Right cardiac atrium (tissue), 5 donors: ENCODE data around the gene EIF4E1B. TPM values are rescaled to one million over a fixed set of nuclear protein-coding genes. Genes with fewer than 3 reads are reported as not detected.
"Not testable (repeated sequence)": the region's sequence is repeated elsewhere in the genome, so short reads cannot be mapped to it uniquely, and the experiment has no call there.

Source experiments
- ATAC-seq, 2 donors: fragments of 200-7000 bp; cut with Tn5 transposase; one replicate each; pipeline versions ENCODE4 v1.8.0 to v1.9.1; 2020; ENCODE audit warnings: moderate library complexity in 2 of 2, mild to moderate bottlenecking in 1 of 2
- DNase-seq, 3 donors: peaks; one replicate each; pipeline ENCODE4 v3.0.0-alpha.2; 2020
- H3K27ac ChIP-seq: one replicate; pipeline ENCODE4 v1.5.1; 2013; ENCODE audit warnings: mild to moderate bottlenecking, low read length, control low read depth, moderate library complexity
- H3K27me3 ChIP-seq: one replicate; pipeline ENCODE4 v1.6.1; 2013; ENCODE audit not compliant: control insufficient read depth, insufficient read depth
- H3K4me1 ChIP-seq: one replicate; pipeline ENCODE4 v1.6.1; 2013; ENCODE audit warnings: low read length; ENCODE audit not compliant: control insufficient read depth, insufficient read depth
- H3K4me3 ChIP-seq: one replicate; pipeline ENCODE4 v1.5.1; 2013; ENCODE audit warnings: low read length, control low read depth
- H3K9me3 ChIP-seq: one replicate; pipeline ENCODE4 v1.6.1; 2013; ENCODE audit warnings: low read length; ENCODE audit not compliant: control insufficient read depth
- WGBS: extraction: QIAGEN DNeasy Blood & Tissue Kit; methylation state at CpG from one replicate; pipeline ENCODE4 v1.1.7; 2013; 5-methylcytosine and 5-hydroxymethylcytosine counted together
- intact Hi-C, 4 donors: fragments of 100-400 bp; cut with DNase I; formaldehyde crosslinking; loops; one replicate each; pipeline versions ENCODE4 v1.11.0 to v1.14.0; 2022 to 2023
- long read RNA-seq, 4 donors: library from polyadenylated mRNA; unstranded; transcript quantifications; one replicate each; pipeline ENCODE4 v2.0.0, GENCODE V29; 2020 to 2021
- polyA plus RNA-seq: library from polyadenylated mRNA; stranded (reverse); fragments of 200-250 nt; gene quantifications from one replicate; pipeline ENCODE4 v1.2.3, GENCODE V29; 2013
- total RNA-seq, 4 donors: library from RNA; stranded (reverse); fragmentation: NEBNext Ultra II Directional; extraction: Animal tissue kit (Norgen Biotek cat#: 25700); gene quantifications; one replicate each; pipeline ENCODE4 v1.2.1, GENCODE V29; 2021
- donor health status: healthy with polysubstance abuse.
- donor health status: DM: no; HTN: yes; CAD: no.
- donor health status: DM: no; HTN: no; CAD: no.
- donor health status: DM: no; HTN: yes; CAD: no; lungs with severe emphysema.
- donor health status: DM: yes; HTN: yes; CAD: no.

EIF4E1B gene
- not detected for total RNA-seq
- polyA plus RNA-seq: not detected
- long read RNA-seq, donor 1: 0 reads
- long read RNA-seq, donor 2: 0 reads
- long read RNA-seq, donor 3: 0 reads
- long read RNA-seq, donor 4: 0 reads

DNA sequence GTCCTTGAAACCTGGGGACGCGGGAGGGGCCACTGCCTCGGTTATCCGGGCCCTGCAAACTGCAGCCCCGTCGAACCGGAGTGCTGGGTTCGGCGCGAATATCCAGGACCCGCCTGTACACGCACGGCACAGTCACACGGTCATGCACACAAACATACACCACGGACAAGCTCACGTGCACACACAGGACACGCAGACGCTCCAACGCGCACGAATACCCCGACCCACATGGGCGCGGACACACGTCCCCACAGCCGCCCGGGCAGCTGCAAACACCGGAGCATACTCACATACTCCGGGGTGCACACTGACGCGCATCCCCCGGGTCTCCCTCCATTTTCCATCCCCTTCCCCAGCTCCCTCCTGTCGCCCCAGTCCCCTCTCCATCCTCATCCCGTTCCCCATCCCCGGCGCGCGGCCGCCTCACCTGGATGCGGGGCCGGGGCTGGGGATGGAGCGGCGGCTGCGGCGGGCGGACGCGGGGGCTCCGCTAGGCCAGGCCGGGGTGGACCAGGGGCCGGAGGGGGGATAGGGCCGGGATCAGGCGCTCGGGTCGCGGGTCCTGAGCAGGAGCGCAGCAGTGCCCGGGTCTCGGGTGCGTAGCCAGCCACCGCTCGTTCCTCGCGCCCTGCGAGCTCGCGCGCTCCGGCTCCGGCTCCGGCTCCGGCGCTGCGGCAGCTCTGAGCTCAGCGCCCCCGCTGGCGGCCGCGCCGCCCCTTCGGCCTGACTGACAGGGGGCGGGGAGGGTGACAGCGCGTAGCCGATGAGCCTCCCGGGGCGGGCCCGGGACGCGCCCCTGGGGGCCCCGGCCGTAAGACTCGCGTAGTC, at the start of gene EIF4E1B, which contains the start of gene SNCB:
EIF4E1B (plus strand) TSS at position 823 of the 828 bp plus-strand sequence. CDS start 12,113 bp downstream, outside the sequence.
SNCB (minus strand) TSS at position 682 of the 828 bp plus-strand sequence. CDS start 880 bp downstream, outside the sequence.
- no peaks in the 10 kb centered on the region for H3K4me1 ChIP-seq
- DNase-seq: peak in 2 of 3 donors; percentile 73 to 76
- ATAC-seq: peak; percentile 83
- no peaks in the 10 kb centered on the region for H3K27me3 ChIP-seq
- no peaks in the 10 kb centered on the region for H3K9me3 ChIP-seq
- no peak within 1 kb of the TSS for H3K27ac ChIP-seq
- peak within 1 kb of the TSS; percentile 33 for H3K4me3 ChIP-seq
- under 1% methylated on average over 94 of the region's 94 CpGs for WGBS
- intact Hi-C loops: loop anchor here in 1 of 4 donors (10.0 kb wide), 1 partner anchor 55 kb away; no protein-coding TSS in a partner anchor

GRCh38 chr5:176581361-176581760, 49.1 kb upstream of the EIF4E1B start:
- no peak overlapping the region for H3K27ac ChIP-seq
- intact Hi-C loops: loop anchor here in 1 of 4 donors (10.0 kb wide), 1 partner anchor 63 kb away; the partner anchor contains the start of gene TSPAN17
- no peak overlapping the region for H3K4me3 ChIP-seq
- no peak for DNase-seq
- WGBS: 85% methylated on average over 12 of the region's 12 CpGs
- peaks cover 2% of the 10 kb centered on the region for H3K9me3 ChIP-seq
- H3K4me1 ChIP-seq: no peaks in the 10 kb centered on the region
- no peaks in the 10 kb centered on the region for H3K27me3 ChIP-seq
- ATAC-seq: no peak

- Histone ChIP-seq H3K27ac (no peak overlapping the region), H3K9me3 (peaks cover 2% of the 10 kb centered on the region), H3K27me3 (no peaks in the 10 kb centered on the region), H3K4me1 (no peaks in the 10 kb centered on the region), H3K4me3 (no peak overlapping the region)
- intact Hi-C loops: loop anchor here in 1 of 4 donors (10.0 kb wide), 1 partner anchor 62 kb away; the partner anchor contains the start of gene TSPAN17
- ATAC-seq (no peak), DNase-seq (no peak)
- WGBS: 79% methylated on average over 4 of the region's 4 CpGs
These were observed 47.4 kb upstream of the EIF4E1B start for GRCh38 chr5:176583076-176583475.

- Histone ChIP-seq H3K9me3 (peaks cover 2% of the 10 kb centered on the region), H3K27me3 (no peaks in the 10 kb centered on the region), H3K4me3 (no peak overlapping the region), H3K4me1 (no peaks in the 10 kb centered on the region), H3K27ac (no peak overlapping the region)
- DNase-seq: no peak
- ATAC-seq: no peak
- intact Hi-C loops: loop anchor here in 1 of 4 donors (10.0 kb wide), 1 partner anchor 57 kb away; the partner anchor contains the start of gene TSPAN17
- WGBS: 83% methylated on average over 7 of the region's 7 CpGs
These were observed 43.1 kb upstream of the EIF4E1B start for GRCh38 chr5:176587398-176587797.

DNA sequence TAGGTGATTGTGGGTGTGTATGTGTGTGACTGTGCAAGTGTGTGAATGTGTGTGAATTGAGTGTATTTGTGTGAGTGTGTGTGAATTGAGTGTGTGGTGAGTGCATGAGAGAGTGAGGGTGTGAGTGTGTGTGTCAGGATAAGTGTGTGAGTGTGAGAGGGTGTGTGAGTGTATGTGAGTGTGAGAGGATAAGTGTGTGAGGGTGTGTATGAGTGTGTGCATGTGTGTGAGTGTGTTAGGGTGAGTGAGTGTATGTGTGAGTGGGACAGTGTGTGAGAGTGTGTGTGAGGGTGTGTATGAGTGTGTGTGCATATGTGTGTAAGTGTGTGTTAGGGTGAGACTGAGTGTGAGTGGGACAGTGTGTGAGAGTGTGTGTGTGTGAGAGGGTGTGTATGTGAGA, 42.2 kb upstream of the EIF4E1B start:
- Histone ChIP-seq H3K27ac (no peak overlapping the region), H3K4me3 (no peak overlapping the region), H3K27me3 (no peaks in the 10 kb centered on the region), H3K4me1 (no peaks in the 10 kb centered on the region), H3K9me3 (peaks cover 2% of the 10 kb centered on the region)
- intact Hi-C loops: loop anchor here in 1 of 4 donors (10.0 kb wide), 1 partner anchor 57 kb away; the partner anchor contains the start of gene TSPAN17
- ATAC-seq (no peak), DNase-seq (no peak)

DNA sequence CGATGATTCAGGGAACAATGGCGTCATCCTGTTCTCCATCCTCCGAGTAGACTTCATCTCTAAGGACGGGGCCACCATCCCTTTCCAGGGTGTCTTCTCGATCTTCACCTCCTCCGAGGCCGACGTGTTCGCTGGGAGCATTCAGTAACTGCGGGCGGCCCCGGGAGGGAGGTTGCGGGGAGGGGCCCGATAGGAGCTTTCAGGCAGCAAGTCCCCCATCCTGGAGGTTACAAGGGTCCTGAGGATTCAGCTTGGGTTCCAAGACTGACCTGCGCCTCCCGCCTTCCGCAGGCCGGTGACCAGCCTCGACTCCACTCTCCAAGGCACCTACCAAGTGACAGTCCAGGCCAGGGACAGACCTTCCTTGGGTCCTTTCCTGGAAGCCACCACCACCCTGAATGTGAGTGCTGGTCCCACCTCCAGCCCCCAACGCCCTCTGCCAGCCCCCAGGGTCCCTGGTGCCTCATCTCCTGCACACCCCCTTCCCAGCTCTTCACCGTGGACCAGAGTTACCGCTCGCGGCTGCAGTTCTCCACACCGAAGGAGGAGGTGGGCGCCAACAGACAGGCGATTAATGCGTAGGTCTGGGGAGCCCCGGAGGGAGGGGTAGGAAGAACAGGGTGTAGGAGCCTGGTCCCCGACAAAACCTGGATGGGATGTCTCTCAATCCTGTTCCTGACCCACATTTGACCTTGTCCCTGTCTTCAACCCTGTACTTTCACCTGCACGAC, 41.3 kb upstream of the EIF4E1B start:
- intact Hi-C loops: loop anchor here in 1 of 4 donors (10.0 kb wide), 1 partner anchor 56 kb away; the partner anchor contains the start of gene TSPAN17
- no peak for DNase-seq
- WGBS: 87% methylated on average over 31 of the region's 31 CpGs

DNA sequence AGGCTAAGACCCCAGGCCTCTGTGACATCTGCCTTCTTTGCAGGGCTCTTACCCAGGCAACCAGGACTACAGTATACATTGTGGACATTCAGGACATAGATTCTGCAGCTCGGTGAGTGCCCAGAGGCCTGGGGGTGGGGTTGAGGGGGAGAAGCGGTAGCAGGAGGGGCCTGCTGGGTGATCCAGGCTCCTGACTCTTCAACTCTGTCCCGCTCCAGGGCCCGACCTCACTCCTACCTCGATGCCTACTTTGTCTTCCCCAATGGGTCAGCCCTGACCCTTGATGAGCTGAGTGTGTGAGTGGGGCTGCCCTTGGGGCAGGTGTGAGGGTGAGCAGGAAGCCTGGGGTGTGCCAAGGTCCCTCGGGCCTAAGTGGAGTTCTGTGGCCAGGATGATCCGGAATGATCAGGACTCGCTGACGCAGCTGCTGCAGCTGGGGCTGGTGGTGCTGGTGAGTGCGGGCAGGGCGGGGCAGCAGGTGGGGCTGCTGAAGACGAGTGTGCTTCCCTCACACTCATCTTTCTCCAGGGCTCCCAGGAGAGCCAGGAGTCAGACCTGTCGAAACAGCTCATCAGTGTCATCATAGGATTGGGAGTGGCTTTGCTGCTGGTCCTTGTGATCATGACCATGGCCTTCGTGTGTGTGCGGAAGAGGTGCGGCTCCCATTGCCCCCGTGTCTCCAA, 40.3 kb upstream of the EIF4E1B start:
- Histone ChIP-seq H3K4me1 (no peaks in the 10 kb centered on the region), H3K27ac (no peak overlapping the region), H3K9me3 (no peaks in the 10 kb centered on the region), H3K4me3 (no peak overlapping the region), H3K27me3 (no peaks in the 10 kb centered on the region)
- ATAC-seq (no peak), DNase-seq (no peak)
- intact Hi-C loops: no loop called here
- 84% methylated on average over 17 of the region's 17 CpGs for WGBS

More for the DNA sequence above, 41.3 kb upstream of the EIF4E1B start:
- no peaks in the 10 kb centered on the region for H3K4me1 ChIP-seq
- H3K4me3 ChIP-seq: no peak overlapping the region
- no peaks in the 10 kb centered on the region for H3K27me3 ChIP-seq
- H3K27ac ChIP-seq: no peak overlapping the region
- H3K9me3 ChIP-seq: peaks cover 2% of the 10 kb centered on the region
- no peak for ATAC-seq

- H3K4me1 ChIP-seq, intact Hi-C loops, H3K9me3 ChIP-seq, DNase-seq, H3K4me3 ChIP-seq, H3K27me3 ChIP-seq, H3K27ac ChIP-seq, ATAC-seq: not testable (repeated sequence)
- 67% methylated on average over 2 of the region's 2 CpGs for WGBS
These were observed 38.8 kb upstream of the EIF4E1B start for GRCh38 chr5:176591667-176592066.

DNA sequence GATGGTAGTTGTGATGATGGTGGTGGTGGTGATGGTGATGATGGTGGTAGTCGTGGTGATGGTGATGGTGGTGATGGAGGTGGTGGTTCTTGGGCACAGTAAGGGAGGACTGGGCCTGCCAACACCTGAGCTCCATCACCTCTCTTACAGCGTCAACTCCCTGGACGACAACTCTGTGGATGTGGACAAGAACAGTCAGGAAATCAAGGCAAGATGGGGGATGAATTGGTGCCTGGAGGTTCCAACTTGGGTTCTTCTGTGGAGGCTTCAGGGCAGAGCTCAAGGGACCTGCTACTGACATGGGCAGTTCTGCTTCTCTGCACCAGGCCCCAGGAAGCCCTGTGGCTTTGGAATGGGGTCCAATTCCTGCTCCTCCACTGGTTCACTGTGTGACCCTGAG, 37.9 kb upstream of the EIF4E1B start:
- 96% methylated on average over 3 of the region's 3 CpGs for WGBS
- no peaks in the 10 kb centered on the region for H3K9me3 ChIP-seq
- H3K4me3 ChIP-seq: no peak overlapping the region
- no peak overlapping the region for H3K27ac ChIP-seq
- DNase-seq (no peak), ATAC-seq (no peak)
- intact Hi-C loops: no loop called here
- H3K27me3 ChIP-seq: no peaks in the 10 kb centered on the region
- no peaks in the 10 kb centered on the region for H3K4me1 ChIP-seq

- no peak for DNase-seq
- Histone ChIP-seq H3K4me1 (no peaks in the 10 kb centered on the region), H3K4me3 (no peak overlapping the region), H3K9me3 (no peaks in the 10 kb centered on the region), H3K27me3 (no peaks in the 10 kb centered on the region), H3K27ac (no peak overlapping the region)
- intact Hi-C loops: no loop called here
- ATAC-seq: no peak
- WGBS: 92% methylated on average over 12 of the region's 12 CpGs
These were observed 37.1 kb upstream of the EIF4E1B start for GRCh38 chr5:176593273-176593869.
